ENCODE results near the gene ALDH4A1.

GRCh38 chr1:18951818-18952391, 49.5 kb upstream of the ALDH4A1 start:
- TF ChIP-seq OVOL2 (CRISPR knock-in tag; IDR thresholded peaks at IDR 0.05; ENCODE audit: borderline replicate concordance) (no peak), ATF2 (CRISPR knock-in tag; IDR thresholded peaks at IDR 0.05; ENCODE audit: borderline replicate concordance, low read depth) (no peak), FOXP1 (CRISPR knock-in tag; IDR thresholded peaks at IDR 0.05; ENCODE audit: borderline replicate concordance) (no peak), RORB (CRISPR knock-in tag; IDR thresholded peaks at IDR 0.05) (no peak), FOXP4 (CRISPR knock-in tag; IDR thresholded peaks at IDR 0.05) (no peak), E2F4 (CRISPR knock-in tag; IDR thresholded peaks at IDR 0.05; ENCODE audit: borderline replicate concordance, low read depth) (no peak)
- TF ChIP-seq, protein P1, sequence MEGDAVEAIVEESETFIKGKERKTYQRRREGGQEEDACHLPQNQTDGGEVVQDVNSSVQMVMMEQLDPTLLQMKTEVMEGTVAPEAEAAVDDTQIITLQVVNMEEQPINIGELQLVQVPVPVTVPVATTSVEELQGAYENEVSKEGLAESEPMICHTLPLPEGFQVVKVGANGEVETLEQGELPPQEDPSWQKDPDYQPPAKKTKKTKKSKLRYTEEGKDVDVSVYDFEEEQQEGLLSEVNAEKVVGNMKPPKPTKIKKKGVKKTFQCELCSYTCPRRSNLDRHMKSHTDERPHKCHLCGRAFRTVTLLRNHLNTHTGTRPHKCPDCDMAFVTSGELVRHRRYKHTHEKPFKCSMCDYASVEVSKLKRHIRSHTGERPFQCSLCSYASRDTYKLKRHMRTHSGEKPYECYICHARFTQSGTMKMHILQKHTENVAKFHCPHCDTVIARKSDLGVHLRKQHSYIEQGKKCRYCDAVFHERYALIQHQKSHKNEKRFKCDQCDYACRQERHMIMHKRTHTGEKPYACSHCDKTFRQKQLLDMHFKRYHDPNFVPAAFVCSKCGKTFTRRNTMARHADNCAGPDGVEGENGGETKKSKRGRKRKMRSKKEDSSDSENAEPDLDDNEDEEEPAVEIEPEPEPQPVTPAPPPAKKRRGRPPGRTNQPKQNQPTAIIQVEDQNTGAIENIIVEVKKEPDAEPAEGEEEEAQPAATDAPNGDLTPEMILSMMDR (IDR thresholded peaks at IDR 0.05), result no peak
- TF ChIP-seq, protein P2, sequence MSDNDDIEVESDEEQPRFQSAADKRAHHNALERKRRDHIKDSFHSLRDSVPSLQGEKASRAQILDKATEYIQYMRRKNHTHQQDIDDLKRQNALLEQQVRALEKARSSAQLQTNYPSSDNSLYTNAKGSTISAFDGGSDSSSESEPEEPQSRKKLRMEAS (CRISPR knock-in tag; IDR thresholded peaks at IDR 0.05), result no peak
